ENCODE measurements around the gene OR2S2. TPM values are rescaled to one million over a fixed set of nuclear protein-coding genes. Genes with fewer than 3 reads are reported as not detected.

OR2S2 gene
- total and polyA plus RNA-seq, 2 of the 8 experiments (the other 6 are each of a cell fraction or from before 2014, with no cell fraction given): not detected

- POLR2A ChIA-PET (ENCODE audit: partially characterized antibody): no interaction called here
- Histone ChIP-seq H2BK12ac (ENCODE audit: low read depth, low read length) (no peak overlapping the region), H3K18ac (ENCODE audit: extremely low read depth, low read length) (no peak overlapping the region), H3K79me2 (ENCODE audit: control insufficient read depth in 1 of 2, insufficient read depth in 2 of 2, low read length in 2 of 2) (no peaks in the 10 kb centered on the region), H2AK5ac (ENCODE audit: low read depth, low read length) (no peak overlapping the region), H3K27me3 (replicated peaks in 1 of 4; ENCODE audit: control insufficient read depth in 3 of 4, extremely low read depth in 1 of 4, insufficient read depth in 3 of 4, low read length in 3 of 4) (peaks cover 5 to 18% (median 13%) of the 10 kb centered on the region in 4 experiments), H2AFZ (ENCODE audit: low read length) (no peak overlapping the region), H3K27ac (ENCODE audit: low read depth, low read length) (no peak overlapping the region), H4K5ac (ENCODE audit: insufficient read length, low read depth, low read length) (no peak overlapping the region), H3K56ac (replicated peaks; ENCODE audit: insufficient read length, low read depth, low read length) (no peak overlapping the region), H3K79me1 (ENCODE audit: low read depth, low read length) (no peaks in the 10 kb centered on the region), H2BK20ac (ENCODE audit: low read length) (no peak overlapping the region), H3K23me2 (ENCODE audit: low read depth, low read length) (no peaks in the 10 kb centered on the region), H3K4me3 (ENCODE audit: extremely low read depth in 1 of 4, insufficient read depth in 2 of 4, low read depth in 3 of 4, low read length in 4 of 4) (no peak overlapping the region), H3K4ac (replicated peaks; ENCODE audit: insufficient read length, low read depth, low read length) (no peak overlapping the region), H3K4me1 (replicated peaks in 1 of 4; ENCODE audit: control insufficient read depth in 3 of 4, insufficient read depth in 4 of 4, low read length in 3 of 4) (peaks cover 0 to 5% (median under 1%) of the 10 kb centered on the region in 4 experiments; a peak in 2 of 7 replicates), H4K20me1 (replicated peaks in 1 of 2; ENCODE audit: control insufficient read depth in 1 of 2, insufficient read depth in 2 of 2, low read length in 2 of 2) (no peaks in the 10 kb centered on the region), H3K23ac (ENCODE audit: insufficient read length) (no peak overlapping the region), H2BK120ac (replicated peaks; ENCODE audit: low read depth, low read length) (no peak overlapping the region), H2BK15ac (ENCODE audit: low read length) (no peak overlapping the region), H4K91ac (replicated peaks; ENCODE audit: insufficient read length, low read length) (no peak overlapping the region), H4K8ac (ENCODE audit: extremely low read depth, insufficient read depth, low read length) (no peak overlapping the region), H3K4me2 (ENCODE audit: insufficient read depth in 1 of 2, low read depth in 2 of 2, low read length in 2 of 2) (no peak overlapping the region), H3K36me3 (ENCODE audit: control insufficient read depth in 2 of 4, insufficient read depth in 4 of 4, low read length in 3 of 4) (no peaks in the 10 kb centered on the region), H3K9me3 (ENCODE audit: insufficient read depth in 2 of 2, low read depth in 1 of 2, low read length in 1 of 2) (peaks cover 0 to 5% of the 10 kb centered on the region in 2 experiments; a peak in 1 of 4 replicates), H3K14ac (ENCODE audit: insufficient read length) (no peak overlapping the region), H2BK5ac (ENCODE audit: low read depth, low read length) (no peak overlapping the region), H3K9ac (replicated peaks in 1 of 4; ENCODE audit: extremely low read depth in 1 of 4, low read depth in 3 of 4, low read length in 3 of 4) (no peak overlapping the region)
- CTCF ChIA-PET (ENCODE audit: partially characterized antibody): interaction anchor here (0.7 to 1.7 kb wide), 5 partner anchors 11 to 158 kb away, joined by 3 to 5 read pairs (median 4); no protein-coding TSS in a partner anchor
- DNase-seq (ENCODE audit: low read depth in 1 of 2, low spot score in 2 of 2): no peak
- TF ChIP-seq RFX5 (IDR thresholded peaks at IDR 0.05; ENCODE audit: borderline replicate concordance, low read depth, low read length) (no peak), TEAD4 (IDR thresholded peaks at IDR 0.05; ENCODE audit: low read depth, low read length) (no peak), EP300 (IDR thresholded peaks at IDR 0.05; ENCODE audit: borderline replicate concordance in 1 of 2, low read depth in 2 of 2, low read length in 2 of 2) (no peak), POLR2A (IDR thresholded peaks at IDR 0.05; ENCODE audit: control extremely low read depth in 1 of 2, low read depth in 2 of 2, low read length in 2 of 2) (no peak), NRF1 (IDR thresholded peaks at IDR 0.05; ENCODE audit: low read depth, low read length) (no peak), BRCA1 (IDR thresholded peaks at IDR 0.05; ENCODE audit: low read depth, low read length) (no peak), SIRT6 (IDR thresholded peaks at IDR 0.05; ENCODE audit: low read length) (no peak), YY1 (IDR thresholded peaks at IDR 0.05; ENCODE audit: low read depth, low read length) (no peak), ASH2L (IDR thresholded peaks at IDR 0.05; ENCODE audit: low read length) (no peak)
- FAIRE-seq: no peak
- 95% methylated on average over 2 of the region's 2 CpGs; no CpG with 5 or more reads in 1 of the 2 experiments for WGBS, 2 experiments (ENCODE audit: extremely low coverage in 1 of 2, insufficient coverage in 1 of 2, insufficient read length in 1 of 2, insufficient replicate concordance in 2 of 2, low coverage in 1 of 2, low lambda C conversion rate in 2 of 2, missing lambda C conversion rate in 1 of 2)
Measured at GRCh38 chr9:35948451-35948850, 9.5 kb downstream of the OR2S2 start.

All from H1 (cell line).